HepG2 (cell line): ENCODE data around the gene ACO1. TPM values are rescaled to one million over a fixed set of nuclear protein-coding genes. Genes with fewer than 3 reads are reported as not detected.

Source experiments
- ATAC-seq: fragments of 200-7000 bp; cut with Tn5 transposase; 3 replicates; pipeline ENCODE4 v1.9.1; 2020; ENCODE audit warnings: mild to moderate bottlenecking, moderate library complexity
- BruUV-seq: library from RNA; stranded (reverse); fragments of 400-500 nt; replicated peaks from 2 replicates; lab custom pipeline; 2021; lab: Mats Ljungman, UMichigan
- CTCF ChIA-PET: fragments of 300-600 bp; formaldehyde crosslinking; extraction: SDS; loops from one replicate; lab custom pipeline; 2021; ENCODE audit warnings: low total read pairs, inconsistent platforms, low intra/inter-chr PET ratio; lab: Yijun Ruan, JAX
- POLR2A ChIA-PET: fragments of 350-600 bp; sonication (Branson Sonifier 250); formaldehyde crosslinking; loops from one replicate; lab custom pipeline; 2020; ENCODE audit warnings: antibody characterized with exemption, inconsistent platforms; lab: Yijun Ruan, JAX
- DNase-seq: peaks from one replicate; pipeline ENCODE4 v3.0.0-alpha.2; 2015; ENCODE audit warnings: low spot score
- FAIRE-seq: peaks from 3 replicates; lab custom pipeline; 2011; peaks lifted over from hg19 to GRCh38; lab: Jason Lieb, UNC
- H2AFZ ChIP-seq: one replicate; pipeline ENCODE4 v1.6.1; 2011; ENCODE audit warnings: low read length, inconsistent platforms
- H3K27ac ChIP-seq: fragments of 300-600 bp; 3 replicates; pipeline ENCODE4 v1.8.0; 2011; ENCODE audit warnings: mixed run types, mild to moderate bottlenecking, mixed read lengths, low read length, inconsistent platforms; ENCODE audit not compliant: insufficient read depth; ENCODE audit errors: extremely low read length
- H3K27me3 ChIP-seq, 2 experiments: fragments of 200-600 bp in 1 of 2; 2 replicates in 1 of 2; 3 replicates in 1 of 2; pipeline versions ENCODE4 v1.6.0 to v1.8.0; 2011; ENCODE audit warnings: low read length in 2 of 2, mild to moderate bottlenecking in 2 of 2, moderate library complexity in 2 of 2, inconsistent platforms in 1 of 2; ENCODE audit not compliant: insufficient read depth in 2 of 2, control insufficient read depth in 1 of 2
- H3K36me3 ChIP-seq, 2 experiments: fragments of 200-600 bp in 1 of 2; replicated peaks in 1 of 2; 2 replicates in 1 of 2; 3 replicates in 1 of 2; pipeline versions ENCODE4 v1.5.1 to v1.8.0; 2011; ENCODE audit warnings: low read length in 2 of 2, inconsistent platforms in 1 of 2; ENCODE audit not compliant: insufficient read depth in 2 of 2, control insufficient read depth in 1 of 2
- H3K4me1 ChIP-seq: 2 replicates; pipeline ENCODE4 v1.5.1; 2012; ENCODE audit warnings: low read length, inconsistent platforms; ENCODE audit not compliant: insufficient read depth
- H3K4me2 ChIP-seq: 2 replicates; pipeline ENCODE4 v1.6.0; 2011; ENCODE audit warnings: low read depth, low read length, inconsistent platforms
- H3K4me3 ChIP-seq, 3 experiments: fragments of 200-600 bp in 1 of 3; sonication (generic), shearing (Covaris generic) in 1 of 3; replicated peaks in 1 of 3; 2 replicates each; pipeline ENCODE4 v1.5.1; 2011 to 2016; ENCODE audit warnings: low read length in 3 of 3, inconsistent platforms in 2 of 3, low read depth in 2 of 3, mild to moderate bottlenecking in 2 of 3, control low read depth in 1 of 3, mixed read lengths in 1 of 3; ENCODE audit not compliant: insufficient read depth in 1 of 3
- H3K79me2 ChIP-seq: one replicate; pipeline ENCODE4 v1.6.1; 2011; ENCODE audit warnings: low read length, inconsistent platforms; ENCODE audit not compliant: insufficient read depth
- H3K9ac ChIP-seq: 2 replicates; pipeline ENCODE4 v1.6.0; 2011; ENCODE audit warnings: mild to moderate bottlenecking, low read depth, low read length, inconsistent platforms; ENCODE audit not compliant: insufficient read depth
- H3K9me3 ChIP-seq: 2 replicates; pipeline ENCODE4 v1.5.1; 2012; ENCODE audit warnings: mild to moderate bottlenecking, low read length
- H4K20me1 ChIP-seq: 2 replicates; pipeline ENCODE4 v1.6.0; 2011; ENCODE audit warnings: inconsistent platforms, mild to moderate bottlenecking, low read length, moderate library complexity; ENCODE audit not compliant: insufficient read depth
- CAMTA2 ChIP-seq: sonication (generic); formaldehyde crosslinking; IDR thresholded peaks from 2 replicates; pipeline ENCODE4 v1.4.0; 2020; ENCODE audit warnings: mild to moderate bottlenecking, missing genetic modification reagents, borderline replicate concordance
- CSRNP1 ChIP-seq: sonication (generic); formaldehyde crosslinking; IDR thresholded peaks from 2 replicates; pipeline ENCODE4 v1.8.1; 2023; ENCODE audit warnings: mild to moderate bottlenecking, missing genetic modification reagents
- ETV6 ChIP-seq: sonication (generic); formaldehyde crosslinking; conservative IDR thresholded peaks from 2 replicates; pipeline ENCODE4 v1.4.0; 2020; ENCODE audit warnings: missing genetic modification reagents
- HMGXB4 ChIP-seq, 2 experiments: sonication (generic) in 1 of 2; formaldehyde crosslinking in 1 of 2; IDR thresholded peaks; 2 replicates each; pipeline versions ENCODE4 v1.4.0 to v1.6.1; 2018 to 2020; ENCODE audit warnings: missing genetic modification reagents in 2 of 2, borderline replicate concordance in 1 of 2, low read depth in 1 of 2, mild to moderate bottlenecking in 1 of 2, missing biosample characterization in 1 of 2
- KDM2A ChIP-seq: sonication (generic); formaldehyde crosslinking; IDR thresholded peaks from 2 replicates; pipeline ENCODE4 v1.4.0; 2020; ENCODE audit warnings: low read depth, missing genetic modification reagents, borderline replicate concordance
- NR2F2 ChIP-seq: IDR thresholded peaks from 2 replicates; pipeline ENCODE4 v1.6.1; 2012; ENCODE audit warnings: low read depth, inconsistent platforms, borderline replicate concordance
- PATZ1 ChIP-seq: sonication (generic); formaldehyde crosslinking; IDR thresholded peaks from 2 replicates; pipeline ENCODE4 v1.4.0; 2020; ENCODE audit warnings: missing genetic modification reagents
- PREB ChIP-seq: sonication (generic); formaldehyde crosslinking; IDR thresholded peaks from 2 replicates; pipeline ENCODE4 v1.4.0; 2020; ENCODE audit warnings: missing genetic modification reagents
- RAD21 ChIP-seq: fragments of 450-650 bp; formaldehyde crosslinking; IDR thresholded peaks from 2 replicates; pipeline ENCODE4 v1.5.0; 2020; ENCODE audit warnings: mild to moderate bottlenecking
- SAFB2 ChIP-seq: sonication (generic); formaldehyde crosslinking; IDR thresholded peaks from 2 replicates; pipeline ENCODE4 v1.5.1; 2020; ENCODE audit warnings: missing genetic modification reagents, low read depth, mild to moderate bottlenecking, borderline replicate concordance
- SAP130 ChIP-seq: IDR thresholded peaks from 2 replicates; pipeline ENCODE4 v1.6.1; 2016; ENCODE audit warnings: low read depth
- ZNF12 ChIP-seq: sonication (generic); formaldehyde crosslinking; IDR thresholded peaks from 2 replicates; pipeline ENCODE4 v1.5.0; 2020; ENCODE audit warnings: missing genetic modification reagents
- ZNF225 ChIP-seq: sonication (generic); formaldehyde crosslinking; IDR thresholded peaks from 2 replicates; pipeline ENCODE4 v1.4.0; 2020; ENCODE audit warnings: mild to moderate bottlenecking, missing genetic modification reagents
- ZNF335 ChIP-seq: sonication (generic); formaldehyde crosslinking; IDR thresholded peaks from 2 replicates; pipeline ENCODE4 v1.4.0; 2020; ENCODE audit warnings: missing genetic modification reagents
- ZNF484 ChIP-seq: sonication (generic); formaldehyde crosslinking; IDR thresholded peaks from 2 replicates; pipeline ENCODE4 v1.5.1; 2020; ENCODE audit warnings: mild to moderate bottlenecking, low read depth, missing genetic modification reagents, borderline replicate concordance
- ZNF691 ChIP-seq: sonication (generic); formaldehyde crosslinking; IDR thresholded peaks from 2 replicates; pipeline ENCODE4 v1.4.0; 2020; ENCODE audit warnings: missing genetic modification reagents, low read depth, mild to moderate bottlenecking, borderline replicate concordance
- WGBS: methylation state at CpG from one replicate; pipeline ENCODE4 v1.1.6; 2017; ENCODE audit warnings: low lambda C conversion rate; 5-methylcytosine and 5-hydroxymethylcytosine counted together
- in situ Hi-C: cut with HindIII; loops from 2 replicates; pipeline ENCODE4 v1.10.0; 2017; ENCODE audit warnings: low pct_unique_long_range_greater_than_20kb; ENCODE audit not compliant: extremely low pct_ligation_motif_present
- intact Hi-C: fragments of 100-400 bp; cut with micrococcal nuclease; formaldehyde crosslinking; loops from one replicate; pipeline ENCODE4 v1.10.0; 2022; ENCODE audit not compliant: unreplicated experiment
- polyA plus RNA-seq, 8 experiments: library from polyadenylated mRNA; depleted of rRNA in 3 of 8; stranded (reverse) in 7 of 8; unstranded in 1 of 8; fragments of >200 nt; fragmentation: Illumina TruSeq in 4 of 8; extraction: Trizol in 4 of 8; gene quantifications; 2 replicates each; pipeline versions ENCODE4 v1.2.1 to v1.2.3, GENCODE V29; 2011 to 2016; ENCODE audit warnings: low read depth in 4 of 8, missing spikeins in 1 of 8, mixed read lengths in 1 of 8; ENCODE audit not compliant: insufficient read depth in 1 of 8
- total RNA-seq, 5 experiments: library from RNA; depleted of rRNA; stranded (reverse); fragments of >200 nt; fragmentation: Illumina TruSeq; extraction: Trizol; gene quantifications; 2 replicates each; pipeline ENCODE4 v1.2.3, GENCODE V29; 2016; ENCODE audit warnings: low read depth in 1 of 5

Gene ACO1
- total and polyA plus RNA-seq, 2 of the 13 experiments (the other 11 are each of a cell fraction or from before 2014, with no cell fraction given): 20.1 to 48.2 TPM

GRCh38 chr9:32431940-32432555 lies 47.6 kb downstream of the ACO1 start:
- Histone ChIP-seq H2AFZ (no peak overlapping the region), H3K27ac (no peak overlapping the region), H4K20me1 (no peaks in the 10 kb centered on the region), H3K27me3 (no peaks in the 10 kb centered on the region), H3K36me3 (peaks cover 13 to 61% of the 10 kb centered on the region in 2 experiments), H3K4me1 (peaks cover 12% of the 10 kb centered on the region), H3K4me2 (no peak overlapping the region), H3K9ac (no peak overlapping the region), H3K9me3 (no peaks in the 10 kb centered on the region), H3K79me2 (no peaks in the 10 kb centered on the region), H3K4me3 (no peak overlapping the region)
- WGBS: 73% methylated on average over 9 of the region's 10 CpGs
- BruUV-seq: no TSS peak
- FAIRE-seq (no peak), DNase-seq (peak; percentile 33), ATAC-seq (peak; percentile 93)
- POLR2A ChIA-PET: interaction anchor here (1.5 kb wide), 1 partner anchor 48 kb away, joined by 6 read pairs; the partner anchor contains the start of gene ACO1
- intact Hi-C loops (loop anchor here (1.0 to 10.0 kb wide), 3 partner anchors 53 to 533 kb away; no protein-coding TSS in a partner anchor), in situ Hi-C loops (loop anchor here (5.0 kb wide), 1 partner anchor 50 kb away; the partner anchor contains the start of gene ACO1)
- CTCF ChIA-PET: interaction anchor here (4.1 kb wide), 1 partner anchor 53 kb away, joined by 68 read pairs; no protein-coding TSS in a partner anchor
- 0 out of 2 replicates have a peak, but pooled peaks have one; percentile 21 for TF ChIP-seq PATZ1 (CRISPR knock-in tag)
- TF ChIP-seq SAP130 (CRISPR knock-in tag): 0 out of 2 replicates have a peak, but pooled peaks have one; percentile 12
- no peak for TF ChIP-seq ETV6
- no peak for TF ChIP-seq CAMTA2 (CRISPR knock-in tag)
- no peak for TF ChIP-seq ZNF484
- no peak for TF ChIP-seq ZNF691 (CRISPR knock-in tag)
- TF ChIP-seq SAFB2 (CRISPR knock-in tag): no peak
- TF ChIP-seq PREB (CRISPR knock-in tag): no peak
- no peak for TF ChIP-seq NR2F2
- TF ChIP-seq ZNF225 (CRISPR knock-in tag): no peak
- no peak for TF ChIP-seq ZNF335 (CRISPR knock-in tag)
- TF ChIP-seq HMGXB4 (CRISPR knock-in tag; IDR thresholded peaks at IDR 0.05; ENCODE audit: borderline replicate concordance in 1 of 2, low read depth in 1 of 2): no peak
- no peak for TF ChIP-seq ZNF12 (CRISPR knock-in tag)
- peak; percentile 57 for TF ChIP-seq RAD21
- no peak for TF ChIP-seq CSRNP1 (CRISPR knock-in tag)
- 0 out of 2 replicates have a peak, but pooled peaks have one; percentile 40 for TF ChIP-seq KDM2A (CRISPR knock-in tag)
